ENCODE results near the gene TNRC6B.

The TNRC6B gene

DNA sequence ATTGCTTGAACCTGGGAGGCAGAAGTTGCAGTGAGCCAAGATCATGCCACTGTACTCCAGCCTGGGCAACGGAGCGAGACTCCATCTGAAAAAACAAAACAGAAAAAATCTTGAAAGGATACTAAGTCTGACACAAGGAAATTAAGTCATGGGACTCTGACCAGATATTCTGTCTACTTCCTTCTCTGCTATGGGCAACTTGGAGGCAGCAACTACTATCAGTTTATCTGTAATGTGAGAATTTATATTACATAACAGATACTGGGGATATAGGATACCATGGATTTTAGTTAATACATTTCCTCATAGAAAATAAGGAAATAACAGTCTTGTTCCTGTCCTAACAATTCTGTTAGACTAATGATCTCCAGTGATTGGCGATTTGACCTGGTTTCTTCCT lies 191.1 kb downstream of the TNRC6B start:
- Histone ChIP-seq H3K9me3 (replicated peaks; ENCODE audit: insufficient read depth, low read length) (no peaks in the 10 kb centered on the region), H3K36me3 (replicated peaks; ENCODE audit: insufficient read depth, low read length) (peaks cover 4% of the 10 kb centered on the region), H3K79me2 (ENCODE audit: low read length) (peaks cover 22% of the 10 kb centered on the region), H3K27me3 (replicated peaks; ENCODE audit: insufficient read depth, low read length) (no peaks in the 10 kb centered on the region), H3K9ac (ENCODE audit: low read length) (no peak overlapping the region), H3K4me2 (ENCODE audit: low read depth, low read length) (no peak overlapping the region), H4K20me1 (ENCODE audit: insufficient read depth, low read length) (no peaks in the 10 kb centered on the region), H3K27ac (ENCODE audit: low read length) (no peak overlapping the region), H3F3A (ENCODE audit: insufficient read depth, low read length) (peaks cover 5% of the 10 kb centered on the region), H3K4me1 (ENCODE audit: low read length) (no peaks in the 10 kb centered on the region), H3K4me3 (ENCODE audit: low read length) (no peak overlapping the region), H3K9me2 (replicated peaks; ENCODE audit: insufficient read depth, low read length) (no peaks in the 10 kb centered on the region), H2AFZ (ENCODE audit: low read length) (no peak overlapping the region)
- no peak for DNase-seq
- TF ChIP-seq EZH2phosphoT487 (IDR thresholded peaks at IDR 0.05; ENCODE audit: low read length) (no peak), EZH2 (optimal IDR thresholded peaks at IDR 0.05; ENCODE audit: low read depth, low read length) (no peak)
- TF ChIP-seq, protein P1, sequence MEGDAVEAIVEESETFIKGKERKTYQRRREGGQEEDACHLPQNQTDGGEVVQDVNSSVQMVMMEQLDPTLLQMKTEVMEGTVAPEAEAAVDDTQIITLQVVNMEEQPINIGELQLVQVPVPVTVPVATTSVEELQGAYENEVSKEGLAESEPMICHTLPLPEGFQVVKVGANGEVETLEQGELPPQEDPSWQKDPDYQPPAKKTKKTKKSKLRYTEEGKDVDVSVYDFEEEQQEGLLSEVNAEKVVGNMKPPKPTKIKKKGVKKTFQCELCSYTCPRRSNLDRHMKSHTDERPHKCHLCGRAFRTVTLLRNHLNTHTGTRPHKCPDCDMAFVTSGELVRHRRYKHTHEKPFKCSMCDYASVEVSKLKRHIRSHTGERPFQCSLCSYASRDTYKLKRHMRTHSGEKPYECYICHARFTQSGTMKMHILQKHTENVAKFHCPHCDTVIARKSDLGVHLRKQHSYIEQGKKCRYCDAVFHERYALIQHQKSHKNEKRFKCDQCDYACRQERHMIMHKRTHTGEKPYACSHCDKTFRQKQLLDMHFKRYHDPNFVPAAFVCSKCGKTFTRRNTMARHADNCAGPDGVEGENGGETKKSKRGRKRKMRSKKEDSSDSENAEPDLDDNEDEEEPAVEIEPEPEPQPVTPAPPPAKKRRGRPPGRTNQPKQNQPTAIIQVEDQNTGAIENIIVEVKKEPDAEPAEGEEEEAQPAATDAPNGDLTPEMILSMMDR (IDR thresholded peaks at IDR 0.05; ENCODE audit: low read length): no peak

DNA sequence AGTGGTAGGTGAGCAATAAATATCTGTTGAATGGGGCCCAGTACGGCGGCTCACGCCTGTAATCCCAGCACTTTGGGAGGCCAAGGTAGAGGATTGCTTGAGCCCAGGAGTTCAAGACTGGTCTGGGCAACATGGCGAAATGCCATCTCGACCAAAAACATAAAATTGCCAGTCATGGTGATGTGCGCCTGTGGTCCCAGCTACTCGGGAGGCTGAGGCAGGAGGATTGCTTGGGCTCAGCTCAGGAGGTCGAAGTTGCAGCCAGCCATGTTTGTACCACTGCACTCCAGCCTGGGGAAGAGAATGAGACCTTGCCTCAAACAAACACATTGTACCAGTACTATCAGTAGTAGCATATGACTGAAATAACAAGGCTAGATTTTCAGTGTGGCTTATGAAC lies 196.8 kb downstream of the TNRC6B start:
- peaks cover 57% of the 10 kb centered on the region for H3K79me2 ChIP-seq (ENCODE audit: low read length)
- no peaks in the 10 kb centered on the region for H3K9me3 ChIP-seq (replicated peaks; ENCODE audit: insufficient read depth, low read length)
- H3F3A ChIP-seq (ENCODE audit: insufficient read depth, low read length): peaks cover 3% of the 10 kb centered on the region
- H3K9ac ChIP-seq (ENCODE audit: low read length): no peak overlapping the region
- no peaks in the 10 kb centered on the region for H3K9me2 ChIP-seq (replicated peaks; ENCODE audit: insufficient read depth, low read length)
- no peaks in the 10 kb centered on the region for H4K20me1 ChIP-seq (ENCODE audit: insufficient read depth, low read length)
- H3K4me3 ChIP-seq (ENCODE audit: low read length): no peak overlapping the region
- H3K27ac ChIP-seq (ENCODE audit: low read length): no peak overlapping the region
- H3K27me3 ChIP-seq (replicated peaks; ENCODE audit: insufficient read depth, low read length): no peaks in the 10 kb centered on the region
- no peak overlapping the region for H3K4me2 ChIP-seq (ENCODE audit: low read depth, low read length)
- no peak overlapping the region for H2AFZ ChIP-seq (ENCODE audit: low read length)
- TF ChIP-seq, protein P1 (IDR thresholded peaks at IDR 0.05; ENCODE audit: low read length): no peak
- TF ChIP-seq EZH2phosphoT487 (IDR thresholded peaks at IDR 0.05; ENCODE audit: low read length) (no peak), EZH2 (optimal IDR thresholded peaks at IDR 0.05; ENCODE audit: low read depth, low read length) (no peak)
- no peak for DNase-seq
- H3K36me3 ChIP-seq (replicated peaks; ENCODE audit: insufficient read depth, low read length): no peaks in the 10 kb centered on the region
- H3K4me1 ChIP-seq (ENCODE audit: low read length): no peaks in the 10 kb centered on the region

DNA sequence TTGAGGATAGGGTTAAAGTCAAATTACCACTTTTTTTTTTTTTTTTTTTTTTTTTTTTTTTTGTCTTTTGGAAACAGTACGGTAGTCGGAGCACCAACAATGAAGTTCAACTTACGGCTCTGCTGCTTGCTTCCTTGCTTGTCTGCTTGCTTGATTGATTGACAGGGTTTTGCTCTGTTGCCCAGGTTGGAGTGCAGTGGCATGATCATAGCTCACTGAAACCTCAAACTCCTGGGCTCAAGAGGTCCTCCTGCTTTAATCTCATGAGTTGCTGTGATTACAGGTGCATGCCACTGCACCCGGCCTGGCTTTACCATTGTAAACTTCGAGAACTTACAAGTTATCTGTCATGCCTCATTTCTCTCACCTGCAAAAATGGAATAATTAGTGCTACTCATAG lies 198.4 kb downstream of the TNRC6B start:
- Histone ChIP-seq H3K4me3 (ENCODE audit: low read length) (no peak overlapping the region), H3K36me3 (replicated peaks; ENCODE audit: insufficient read depth, low read length) (no peaks in the 10 kb centered on the region), H4K20me1 (ENCODE audit: insufficient read depth, low read length) (no peaks in the 10 kb centered on the region), H2AFZ (ENCODE audit: low read length) (no peak overlapping the region), H3K27ac (ENCODE audit: low read length) (no peak overlapping the region), H3K4me2 (ENCODE audit: low read depth, low read length) (no peak overlapping the region), H3F3A (ENCODE audit: insufficient read depth, low read length) (no peaks in the 10 kb centered on the region), H3K79me2 (ENCODE audit: low read length) (peaks cover 55% of the 10 kb centered on the region), H3K27me3 (replicated peaks; ENCODE audit: insufficient read depth, low read length) (no peaks in the 10 kb centered on the region), H3K4me1 (ENCODE audit: low read length) (no peaks in the 10 kb centered on the region), H3K9ac (ENCODE audit: low read length) (no peak overlapping the region), H3K9me2 (replicated peaks; ENCODE audit: insufficient read depth, low read length) (no peaks in the 10 kb centered on the region), H3K9me3 (replicated peaks; ENCODE audit: insufficient read depth, low read length) (no peaks in the 10 kb centered on the region)
- no peak for DNase-seq
- TF ChIP-seq EZH2phosphoT487 (IDR thresholded peaks at IDR 0.05; ENCODE audit: low read length) (no peak), EZH2 (optimal IDR thresholded peaks at IDR 0.05; ENCODE audit: low read depth, low read length) (no peak)
- TF ChIP-seq, protein P1 (IDR thresholded peaks at IDR 0.05; ENCODE audit: low read length): no peak
